GM10266 (cell line): ENCODE data around the gene UBE2F.
"Not testable (repeated sequence)": the region's sequence is repeated elsewhere in the genome, so short reads cannot be mapped to it uniquely, and the experiment has no call there.

Experiments used
- DNase-seq: peaks from one replicate; pipeline ENCODE4 v3.0.0; 2012; ENCODE audit errors: extremely low spot score
- TF ChIP-seq, protein P1 (sequence below): IDR thresholded peaks from 2 replicates; pipeline ENCODE4 v1.5.1; 2012; ENCODE audit warnings: mild to moderate bottlenecking, low read depth; ENCODE audit not compliant: control insufficient read depth, insufficient read depth; ENCODE audit errors: missing control alignments

The UBE2F gene

GRCh38 chr2:237980751-237981150 lies 13.9 kb downstream of the UBE2F start:
- TF ChIP-seq, protein P1, sequence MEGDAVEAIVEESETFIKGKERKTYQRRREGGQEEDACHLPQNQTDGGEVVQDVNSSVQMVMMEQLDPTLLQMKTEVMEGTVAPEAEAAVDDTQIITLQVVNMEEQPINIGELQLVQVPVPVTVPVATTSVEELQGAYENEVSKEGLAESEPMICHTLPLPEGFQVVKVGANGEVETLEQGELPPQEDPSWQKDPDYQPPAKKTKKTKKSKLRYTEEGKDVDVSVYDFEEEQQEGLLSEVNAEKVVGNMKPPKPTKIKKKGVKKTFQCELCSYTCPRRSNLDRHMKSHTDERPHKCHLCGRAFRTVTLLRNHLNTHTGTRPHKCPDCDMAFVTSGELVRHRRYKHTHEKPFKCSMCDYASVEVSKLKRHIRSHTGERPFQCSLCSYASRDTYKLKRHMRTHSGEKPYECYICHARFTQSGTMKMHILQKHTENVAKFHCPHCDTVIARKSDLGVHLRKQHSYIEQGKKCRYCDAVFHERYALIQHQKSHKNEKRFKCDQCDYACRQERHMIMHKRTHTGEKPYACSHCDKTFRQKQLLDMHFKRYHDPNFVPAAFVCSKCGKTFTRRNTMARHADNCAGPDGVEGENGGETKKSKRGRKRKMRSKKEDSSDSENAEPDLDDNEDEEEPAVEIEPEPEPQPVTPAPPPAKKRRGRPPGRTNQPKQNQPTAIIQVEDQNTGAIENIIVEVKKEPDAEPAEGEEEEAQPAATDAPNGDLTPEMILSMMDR, result no peak
- DNase-seq, result no peak

- DNase-seq, result not testable (repeated sequence)
Observed at GRCh38 chr2:237981621-237982020, 14.8 kb downstream of the UBE2F start.

- DNase-seq, result no peak
- TF ChIP-seq, protein P1, result no peak
Observed at GRCh38 chr2:237982039-237982725, 15.4 kb downstream of the UBE2F start.

GRCh38 chr2:237983922-237984321 lies 17.1 kb downstream of the UBE2F start:
- no peak for DNase-seq
- TF ChIP-seq, protein P1, result no peak

GRCh38 chr2:237987268-237987667 lies 20.5 kb downstream of the UBE2F start:
- DNase-seq, result no peak
- TF ChIP-seq, protein P1, result peak; percentile 9

DNA sequence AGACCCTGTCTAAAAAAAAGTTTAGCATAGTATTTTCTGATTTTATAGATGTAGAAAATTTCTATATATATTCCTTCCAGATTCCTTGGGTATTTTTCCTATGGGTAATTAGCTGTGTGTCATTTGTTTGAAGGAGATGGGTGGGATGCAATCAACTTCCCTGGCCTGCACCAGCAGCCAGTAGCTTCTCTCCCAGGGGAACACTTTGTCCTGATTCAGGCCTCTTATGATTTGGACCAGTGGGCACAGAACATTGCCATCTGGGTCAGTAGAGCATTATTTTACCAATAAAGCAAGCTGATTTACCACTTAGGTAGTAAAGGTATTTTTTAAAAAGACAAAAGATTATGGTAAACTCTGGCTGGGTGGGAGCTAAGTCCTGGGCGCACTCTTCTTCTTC lies 26.9 kb downstream of the UBE2F start:
- TF ChIP-seq, protein P1, result no peak
- no peak for DNase-seq

GRCh38 chr2:237995036-237995435 lies 28.2 kb downstream of the UBE2F start:
- no peak for DNase-seq
- TF ChIP-seq, protein P1, result no peak

GRCh38 chr2:237996021-237996593 lies 29.3 kb downstream of the UBE2F start:
- DNase-seq, result no peak
- TF ChIP-seq, protein P1, result no peak
